HL-60/S4 treated with phorbol 12-myristate 13-acetate at 8.2 ng/mL for 4 days and 3 days (cell line): ENCODE data around the gene ATG12.
"Not testable (repeated sequence)": the region's sequence is repeated elsewhere in the genome, so short reads cannot be mapped to it uniquely, and the experiment has no call there.

Experiments
- in situ Hi-C: fragments of 300-500 bp; cut with MboI; formaldehyde crosslinking; loops from 2 replicates; pipeline ENCODE4 v1.15.0; 2022; ENCODE audit warnings: low sequenced_read_pairs

ATG12 gene

GRCh38 chr5:115841382-115842088, at the start of gene ATG12, which contains the start of gene AP3S1:
Gene ATG12 (minus strand): TSS chr5:115841565. CDS start chr5:115841552, 13 bp downstream.
Gene AP3S1 (plus strand): TSS chr5:115841935. CDS start chr5:115842038, 103 bp downstream.
- in situ Hi-C loops = loop anchor here (25.0 kb wide), 1 partner anchor 229 kb away; the partner anchor contains the start of gene TICAM2

DNA sequence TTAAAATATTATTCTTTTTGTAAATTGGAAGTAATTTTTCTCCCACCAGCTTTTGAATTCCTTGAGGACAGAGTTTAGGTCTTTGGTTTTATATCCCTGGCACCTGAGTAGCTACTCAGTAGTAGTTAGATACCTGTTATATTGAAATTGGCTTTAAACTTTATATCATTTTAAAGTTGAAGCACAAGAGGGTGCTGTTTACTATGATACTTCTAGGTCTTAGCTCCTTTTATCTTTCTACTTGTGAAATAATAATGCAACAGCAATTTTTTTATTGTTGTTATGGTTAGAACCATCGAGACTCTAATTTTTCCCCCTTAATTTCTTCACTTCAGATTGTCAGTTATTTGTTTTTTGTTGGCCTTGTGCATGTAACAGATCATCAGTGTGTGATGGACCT, 46.7 kb upstream of the ATG12 start:
- in situ Hi-C loops = no loop called here

DNA sequence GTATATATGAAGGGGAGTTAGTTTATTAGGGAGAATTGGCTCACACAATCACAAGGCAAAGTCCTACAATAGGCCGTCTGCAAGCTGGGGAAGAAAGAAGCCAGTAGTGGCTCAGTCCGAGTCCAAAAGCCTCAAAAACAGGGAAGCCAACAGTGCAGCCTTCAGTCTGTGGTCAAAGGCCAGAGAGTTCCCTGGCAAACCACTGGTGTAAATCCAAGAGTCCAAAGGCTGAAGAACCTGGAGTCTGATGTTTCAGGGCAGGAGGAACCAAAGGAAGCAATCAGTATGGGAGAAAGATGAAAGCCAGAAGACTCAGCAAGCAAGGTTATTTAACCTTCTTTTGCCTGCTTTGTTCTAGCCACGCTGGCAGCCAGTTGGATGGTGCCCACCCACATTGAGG, 43.8 kb upstream of the ATG12 start:
- in situ Hi-C loops = not testable (repeated sequence)

- in situ Hi-C loops = no loop called here
Measured at GRCh38 chr5:115884704-115885103, 43.3 kb upstream of the ATG12 start.

DNA sequence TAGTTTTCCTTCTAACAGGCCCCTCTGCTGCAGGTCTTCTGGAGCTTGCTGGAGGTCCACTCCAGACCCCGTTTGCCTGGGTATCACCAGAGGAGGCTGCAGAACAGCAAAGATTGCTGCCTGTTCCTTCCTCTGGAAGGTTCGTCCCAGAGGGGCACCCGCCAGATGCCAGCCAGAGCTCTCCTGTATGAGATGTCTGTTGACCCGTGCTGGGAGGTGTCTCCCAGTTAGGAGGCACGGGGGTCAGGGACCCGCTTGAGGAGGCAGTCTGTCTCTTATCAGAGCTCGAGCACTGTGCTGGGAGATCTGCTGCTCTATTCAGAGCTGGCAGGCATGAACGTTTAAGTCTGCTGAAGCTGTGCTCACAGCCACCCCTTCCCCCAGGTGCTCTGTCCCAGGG, 41.1 kb upstream of the ATG12 start:
- in situ Hi-C loops = not testable (repeated sequence)

DNA sequence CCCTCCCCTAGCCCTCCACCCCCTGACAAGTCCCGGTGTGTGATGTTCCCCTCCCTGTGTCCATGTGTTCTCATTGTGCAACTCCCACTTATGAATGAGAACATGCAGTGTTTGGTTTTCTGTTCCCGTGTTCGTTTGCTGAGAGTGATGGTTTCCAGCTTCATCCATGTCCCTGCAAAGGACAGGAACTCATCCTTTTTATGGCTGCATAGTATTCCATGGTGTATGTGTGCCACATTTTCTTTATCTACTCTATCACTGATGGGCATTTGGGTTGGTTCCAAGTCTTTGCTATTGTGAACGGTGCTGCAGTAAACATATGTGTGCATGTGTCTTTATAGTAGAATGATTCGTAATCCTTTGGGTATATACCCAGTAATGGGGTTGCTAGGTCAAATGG, 36.0 kb upstream of the ATG12 start:
- in situ Hi-C loops = not testable (repeated sequence)

- in situ Hi-C loops = no loop called here
Measured at GRCh38 chr5:115875447-115875846, 34.1 kb upstream of the ATG12 start.

DNA sequence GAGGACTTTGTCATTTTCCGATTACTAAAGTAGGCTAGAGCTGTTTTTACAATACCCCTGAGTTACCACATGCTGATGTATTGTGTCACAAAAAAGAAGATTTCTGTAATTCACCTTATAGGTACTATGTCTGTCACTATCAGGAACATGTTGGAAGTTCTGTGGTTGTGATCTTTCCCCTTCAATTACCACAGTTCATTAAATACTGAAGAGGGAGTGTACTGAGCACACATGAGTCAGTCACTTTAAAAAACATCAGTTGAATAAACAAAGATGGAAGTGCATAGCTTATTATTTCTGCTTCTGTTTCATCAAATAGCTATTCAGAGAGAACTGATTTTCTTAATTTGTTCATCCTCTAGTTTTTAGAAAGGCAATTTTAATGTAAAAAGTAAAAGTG, 32.0 kb upstream of the ATG12 start:
- in situ Hi-C loops = no loop called here

GRCh38 chr5:115872447-115872846, 31.1 kb upstream of the ATG12 start:
- in situ Hi-C loops = no loop called here

- in situ Hi-C loops = no loop called here
Measured at GRCh38 chr5:115869256-115869795, 28.0 kb upstream of the ATG12 start.

DNA sequence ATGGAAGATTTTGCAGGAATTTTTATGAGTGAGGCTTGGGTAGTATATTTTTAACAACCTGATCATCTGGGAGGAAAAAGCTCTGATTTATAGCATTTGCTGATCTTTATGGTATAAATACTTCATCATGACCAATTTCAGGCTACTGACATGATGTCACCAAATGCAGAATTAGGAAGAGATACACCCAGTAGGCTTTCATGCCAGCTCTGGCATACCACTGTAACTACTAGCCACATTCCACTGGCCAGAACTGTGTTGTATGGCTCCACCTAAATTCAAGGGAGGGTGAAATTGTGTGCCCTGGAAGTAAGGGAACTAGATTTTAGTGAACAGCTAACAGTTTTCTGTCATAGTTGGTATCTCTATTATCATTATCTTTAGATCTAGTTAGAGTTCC, 18.0 kb upstream of the ATG12 start:
- in situ Hi-C loops = no loop called here

- in situ Hi-C loops = no loop called here
Measured at GRCh38 chr5:115858396-115858795, 17.0 kb upstream of the ATG12 start.

GRCh38 chr5:115857626-115858349, 16.4 kb upstream of the ATG12 start:
- in situ Hi-C loops = no loop called here

GRCh38 chr5:115857057-115857479, 15.7 kb upstream of the ATG12 start:
- in situ Hi-C loops = no loop called here

- in situ Hi-C loops = no loop called here
Measured at GRCh38 chr5:115855959-115856358, 14.6 kb upstream of the ATG12 start.

DNA sequence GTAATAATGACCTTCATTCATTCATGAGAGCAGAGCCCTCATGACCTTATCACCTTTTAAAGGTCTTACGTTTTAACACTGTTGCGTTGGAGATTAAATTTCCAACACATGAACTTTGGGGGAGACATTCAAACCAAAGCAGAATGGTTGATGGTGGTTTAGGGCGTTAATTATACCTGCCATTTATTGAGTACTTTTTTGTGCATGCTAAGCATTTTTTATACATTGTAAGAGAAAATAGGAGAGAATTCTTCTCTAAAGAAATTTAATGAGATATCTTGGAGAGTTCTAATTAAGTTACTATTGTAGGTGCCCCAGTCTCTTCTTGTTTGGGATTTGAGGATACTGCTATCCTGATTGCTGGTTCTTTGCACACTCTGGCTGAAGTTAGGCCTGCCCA, 12.8 kb upstream of the ATG12 start:
- in situ Hi-C loops = no loop called here

- in situ Hi-C loops = no loop called here
Measured at GRCh38 chr5:115850744-115851416, 9.5 kb upstream of the ATG12 start.

- in situ Hi-C loops = loop anchor here (25.0 kb wide), 1 partner anchor 237 kb away; the partner anchor contains the start of gene TICAM2
Measured at GRCh38 chr5:115849258-115849798, 8.0 kb upstream of the ATG12 start.

DNA sequence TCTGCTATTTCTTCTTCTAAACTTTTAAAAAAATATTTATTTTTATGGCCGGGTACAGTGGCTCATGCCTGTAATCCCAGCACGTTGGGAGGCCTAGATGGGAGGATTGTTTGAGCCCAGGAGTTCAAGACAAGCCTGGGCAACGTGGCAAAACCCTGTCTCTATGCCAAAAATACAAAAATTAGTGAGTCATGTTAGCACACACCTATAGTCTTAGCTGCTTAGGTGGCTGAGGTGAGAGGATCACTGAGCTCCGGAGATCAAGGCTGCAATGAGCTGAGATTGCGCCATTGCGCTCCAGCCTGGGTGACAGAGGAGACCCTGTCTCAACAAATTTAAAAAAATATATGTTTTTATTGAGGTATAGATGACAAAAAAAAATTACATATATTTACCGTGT, 5.9 kb upstream of the ATG12 start:
- in situ Hi-C loops = loop anchor here (25.0 kb wide), 1 partner anchor 235 kb away; the partner anchor contains the start of gene TICAM2

- in situ Hi-C loops = loop anchor here (25.0 kb wide), 1 partner anchor 232 kb away; the partner anchor contains the start of gene TICAM2
Measured at GRCh38 chr5:115844321-115844817, 3.0 kb upstream of the ATG12 start.
